Hepatocyte (in vitro differentiated cells): ENCODE data around the gene PTPN20.

Experiments used
- EZH2 ChIP-seq: fragments of 200-600 bp; sonication (generic); IDR thresholded peaks from 2 replicates; pipeline ENCODE4 v1.6.1; 2016; ENCODE audit warnings: antibody characterized with exemption, mild to moderate bottlenecking, borderline replicate concordance
- EZH2phosphoT487 ChIP-seq: fragments of 200-600 bp; sonication (generic); IDR thresholded peaks from one replicate; pipeline ENCODE4 v1.6.1; 2018; ENCODE audit warnings: antibody characterized with exemption, mild to moderate bottlenecking, low read depth, moderate library complexity; ENCODE audit not compliant: unreplicated experiment, severe bottlenecking
- TF ChIP-seq, protein P1 (sequence below): fragments of 200-600 bp; sonication (generic); IDR thresholded peaks from 2 replicates; pipeline ENCODE4 v1.5.1; 2016; ENCODE audit warnings: antibody characterized with exemption, mild to moderate bottlenecking; ENCODE audit not compliant: poor library complexity

DNA sequence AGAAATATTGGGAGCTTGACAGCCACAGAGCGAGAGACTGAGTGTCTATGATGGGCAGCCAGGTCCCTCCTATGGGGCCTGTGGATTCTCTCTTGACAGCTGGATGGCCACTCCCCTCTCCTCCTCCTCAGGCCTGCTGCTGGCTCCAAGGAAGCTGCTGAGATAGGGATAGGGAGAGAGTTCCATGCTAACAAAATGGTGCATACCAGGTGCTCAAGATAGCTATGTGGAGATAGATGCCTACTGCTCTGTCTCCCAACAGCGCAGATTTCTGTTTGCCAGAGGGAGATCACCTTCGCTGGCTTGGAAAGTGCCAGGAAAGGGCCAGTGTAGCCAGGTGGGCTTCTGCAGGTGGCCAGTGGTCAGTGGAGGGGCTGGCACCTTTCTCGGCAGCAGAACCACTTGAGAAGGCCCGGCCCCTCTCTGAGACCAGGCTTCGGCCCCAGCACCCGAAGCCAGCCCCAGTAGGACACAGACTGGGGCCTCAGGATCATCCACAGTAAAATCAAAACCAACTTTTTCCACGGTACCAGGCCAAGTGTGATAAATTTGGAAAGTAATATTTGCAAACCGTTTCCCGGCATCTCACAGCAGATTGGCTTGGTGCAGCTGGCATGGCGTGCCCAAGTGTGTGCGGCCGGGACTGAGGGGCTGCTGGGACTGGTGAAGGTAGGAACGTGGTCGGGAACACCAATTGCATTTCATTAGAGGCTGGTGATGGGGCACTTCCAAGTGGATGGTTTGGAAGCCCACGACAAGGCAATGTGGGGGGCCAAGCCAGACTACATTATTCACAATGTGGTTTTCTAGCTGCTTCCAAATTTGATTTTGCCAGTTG is 139.6 kb downstream of the PTPN20 start:
- no peak for TF ChIP-seq EZH2phosphoT487
- TF ChIP-seq, protein P1, sequence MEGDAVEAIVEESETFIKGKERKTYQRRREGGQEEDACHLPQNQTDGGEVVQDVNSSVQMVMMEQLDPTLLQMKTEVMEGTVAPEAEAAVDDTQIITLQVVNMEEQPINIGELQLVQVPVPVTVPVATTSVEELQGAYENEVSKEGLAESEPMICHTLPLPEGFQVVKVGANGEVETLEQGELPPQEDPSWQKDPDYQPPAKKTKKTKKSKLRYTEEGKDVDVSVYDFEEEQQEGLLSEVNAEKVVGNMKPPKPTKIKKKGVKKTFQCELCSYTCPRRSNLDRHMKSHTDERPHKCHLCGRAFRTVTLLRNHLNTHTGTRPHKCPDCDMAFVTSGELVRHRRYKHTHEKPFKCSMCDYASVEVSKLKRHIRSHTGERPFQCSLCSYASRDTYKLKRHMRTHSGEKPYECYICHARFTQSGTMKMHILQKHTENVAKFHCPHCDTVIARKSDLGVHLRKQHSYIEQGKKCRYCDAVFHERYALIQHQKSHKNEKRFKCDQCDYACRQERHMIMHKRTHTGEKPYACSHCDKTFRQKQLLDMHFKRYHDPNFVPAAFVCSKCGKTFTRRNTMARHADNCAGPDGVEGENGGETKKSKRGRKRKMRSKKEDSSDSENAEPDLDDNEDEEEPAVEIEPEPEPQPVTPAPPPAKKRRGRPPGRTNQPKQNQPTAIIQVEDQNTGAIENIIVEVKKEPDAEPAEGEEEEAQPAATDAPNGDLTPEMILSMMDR: no peak
- no peak for TF ChIP-seq EZH2
